HL-60/S4 (cell line): ENCODE data around the gene RIF1.
"Not testable (repeated sequence)": the region's sequence is repeated elsewhere in the genome, so short reads cannot be mapped to it uniquely, and the experiment has no call there.

Source experiments
- in situ Hi-C: fragments of 300-500 bp; cut with MboI; formaldehyde crosslinking; loops from 2 replicates; pipeline ENCODE4 v1.14.3; 2022; ENCODE audit warnings: low sequenced_read_pairs

RIF1 gene

DNA sequence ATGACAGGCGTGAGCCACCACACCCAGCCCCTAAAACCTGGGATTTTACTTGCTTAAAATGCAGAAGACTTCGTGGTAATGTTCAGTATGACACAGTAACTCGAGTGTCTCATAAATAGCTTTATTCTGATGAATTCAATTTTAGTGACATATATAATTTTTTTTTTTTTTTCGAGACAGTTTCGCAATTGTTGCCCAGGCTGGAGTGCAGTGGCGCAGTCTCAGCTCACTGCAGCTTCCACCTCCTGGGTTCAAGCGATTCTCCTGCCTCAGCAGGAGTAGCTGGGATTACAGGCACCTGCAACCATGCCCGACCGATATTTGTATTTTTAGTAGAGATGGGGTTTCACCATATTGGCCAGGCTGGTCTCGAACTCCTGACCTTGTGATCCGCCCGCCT lies 12.0 kb downstream of the RIF1 start:
- in situ Hi-C loops, result not testable (repeated sequence)

DNA sequence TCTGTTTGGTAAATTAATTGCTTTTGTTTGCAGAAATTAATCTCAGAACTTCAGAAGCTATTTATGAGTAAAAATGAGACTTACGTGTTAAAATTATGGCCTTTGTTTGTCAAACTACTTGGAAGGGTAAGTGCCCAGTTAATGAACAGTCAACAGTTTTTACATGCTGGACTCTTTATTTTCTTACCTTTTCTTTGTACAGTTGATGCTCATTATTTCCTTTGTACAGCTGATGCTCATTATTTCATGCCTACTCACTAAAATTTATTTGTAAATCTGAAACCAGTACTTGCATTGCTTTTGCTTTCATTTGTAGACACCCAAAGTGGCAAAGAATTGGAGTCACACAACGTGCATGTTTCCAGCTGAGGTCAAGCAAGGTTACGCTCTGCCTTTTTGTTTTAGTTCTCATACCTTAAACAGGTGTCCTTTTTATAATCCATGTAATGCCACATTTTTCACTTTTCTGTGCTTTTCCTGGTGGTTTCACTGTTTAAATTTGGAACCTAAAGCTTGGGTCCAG lies 13.3 kb downstream of the RIF1 start:
- in situ Hi-C loops, result no loop called here

DNA sequence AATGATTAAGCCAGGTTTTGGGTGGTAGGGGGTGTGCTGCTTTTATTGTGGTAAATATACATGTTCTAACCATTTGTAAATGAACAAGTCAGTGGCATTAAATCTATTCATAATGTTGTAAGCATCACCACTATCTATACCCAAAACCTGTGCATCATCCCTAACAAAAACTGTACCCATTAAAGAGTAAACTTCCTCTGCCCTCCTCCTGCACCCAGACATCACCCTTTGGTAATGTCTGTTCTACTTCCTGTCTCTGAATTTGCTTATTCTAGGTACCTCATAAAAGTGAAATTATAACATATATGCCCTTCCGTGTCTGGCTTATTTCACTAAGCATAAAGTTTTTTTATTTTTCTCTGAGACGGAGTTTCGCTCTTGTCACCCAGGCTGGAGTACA lies 14.1 kb downstream of the RIF1 start:
- in situ Hi-C loops, result no loop called here

DNA sequence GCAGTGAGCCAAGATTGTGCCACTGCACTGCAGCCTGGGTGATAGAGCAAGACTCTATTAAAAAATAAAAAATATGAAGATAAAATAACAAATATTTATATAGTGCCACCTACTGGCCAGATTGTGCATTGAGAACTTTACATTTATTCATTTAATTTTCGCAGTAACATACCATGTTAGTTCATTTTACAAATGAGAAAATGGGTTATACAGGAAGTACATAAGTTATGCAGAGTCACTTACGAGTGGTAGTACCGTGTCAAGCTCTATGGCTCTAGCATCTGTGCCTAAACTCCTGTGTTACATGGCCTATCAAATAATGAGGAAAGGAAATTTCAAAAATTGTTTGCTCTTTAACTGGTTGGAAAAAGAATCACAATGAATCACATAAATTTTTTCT lies 27.9 kb downstream of the RIF1 start:
- in situ Hi-C loops, result no loop called here

DNA sequence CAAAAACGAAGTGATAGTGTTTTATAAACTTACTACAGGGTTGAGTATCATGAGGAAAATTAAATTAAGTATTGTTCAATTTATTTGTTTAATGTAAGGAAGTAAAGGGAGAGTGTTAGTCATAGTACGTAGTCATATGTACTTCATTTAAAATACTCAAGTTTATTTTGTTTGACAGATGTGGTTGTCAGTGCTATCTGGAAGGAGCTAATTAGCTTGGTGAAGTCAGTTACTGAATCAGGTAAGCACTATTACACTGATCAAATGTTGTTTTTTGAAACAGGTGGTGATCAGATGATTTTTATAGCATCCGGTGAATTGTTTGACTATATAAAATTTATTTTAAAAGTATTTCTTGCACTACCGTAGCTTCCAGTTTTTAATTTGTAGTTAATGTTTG lies 28.8 kb downstream of the RIF1 start:
- in situ Hi-C loops, result no loop called here

DNA sequence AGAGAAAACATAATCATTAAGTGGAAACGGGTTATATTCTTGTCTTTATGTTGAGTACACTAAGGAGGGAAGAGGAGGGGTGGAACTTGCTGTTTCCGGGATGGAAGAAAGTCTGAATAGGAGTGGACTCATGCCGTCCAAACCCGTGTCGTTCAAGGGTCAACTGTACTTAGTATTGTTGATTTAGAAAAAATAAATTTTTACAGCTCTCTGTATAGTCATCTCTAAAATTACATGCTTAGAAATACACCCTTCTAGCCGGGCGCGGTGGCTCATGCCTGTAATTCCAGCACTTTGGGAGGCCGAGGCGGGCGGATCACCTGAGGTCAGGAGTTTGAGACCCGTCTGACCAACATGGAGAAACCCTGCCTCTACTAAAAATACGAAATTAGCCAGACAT lies 29.4 kb downstream of the RIF1 start:
- in situ Hi-C loops, result no loop called here

DNA sequence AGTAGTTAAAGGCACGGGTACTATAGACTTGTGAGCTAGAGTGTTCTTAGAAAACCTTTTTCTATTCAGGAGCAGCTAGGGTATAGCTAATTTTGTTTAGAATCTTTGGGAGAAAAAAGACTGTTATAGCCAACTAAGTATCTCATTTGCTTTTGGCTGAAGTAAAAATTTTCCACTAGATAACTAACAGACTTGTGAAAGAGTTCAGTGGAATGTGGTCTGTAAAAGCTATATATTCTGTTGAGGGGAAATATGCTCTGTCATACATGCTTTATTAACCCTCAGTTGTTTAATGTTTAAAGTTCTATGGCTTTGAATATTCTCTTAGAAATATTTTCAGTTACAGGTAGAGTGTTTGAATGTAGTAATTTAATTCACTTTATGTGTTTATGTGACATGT lies 49.7 kb downstream of the RIF1 start:
- in situ Hi-C loops, result no loop called here

DNA sequence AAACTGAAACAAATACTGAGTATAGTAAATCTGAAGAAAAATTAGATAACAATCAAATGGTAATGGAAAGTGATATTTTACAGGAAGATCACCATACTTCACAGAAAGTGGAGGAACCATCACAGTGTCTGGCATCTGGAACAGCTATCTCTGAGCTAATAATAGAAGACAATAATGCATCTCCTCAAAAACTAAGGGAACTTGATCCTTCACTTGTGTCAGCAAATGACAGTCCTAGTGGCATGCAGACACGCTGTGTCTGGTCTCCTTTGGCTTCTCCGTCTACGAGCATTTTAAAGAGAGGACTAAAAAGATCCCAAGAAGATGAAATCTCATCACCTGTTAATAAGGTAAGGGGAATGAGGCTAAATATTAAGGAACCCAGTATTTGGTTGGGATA lies 56.1 kb downstream of the RIF1 start:
- in situ Hi-C loops, result no loop called here

DNA sequence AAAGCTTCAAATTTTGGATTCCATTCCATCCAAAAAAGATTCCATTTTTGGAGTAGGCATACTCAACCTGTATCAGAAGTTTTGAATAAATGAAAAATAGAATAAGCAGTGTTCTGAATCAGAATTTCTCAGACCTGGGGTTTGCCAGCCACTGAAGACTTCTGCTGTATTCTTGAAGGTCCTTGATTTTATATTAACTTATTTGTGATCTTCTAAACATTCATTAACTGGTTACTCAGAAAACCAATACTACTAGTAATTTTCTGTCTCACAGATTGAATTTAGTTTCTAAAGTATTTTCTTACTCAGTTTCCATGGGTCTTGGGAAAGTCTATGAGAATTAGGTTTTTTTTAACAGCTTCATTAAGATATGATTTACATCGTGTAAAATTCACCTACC lies 60.9 kb downstream of the RIF1 start:
- in situ Hi-C loops, result no loop called here

DNA sequence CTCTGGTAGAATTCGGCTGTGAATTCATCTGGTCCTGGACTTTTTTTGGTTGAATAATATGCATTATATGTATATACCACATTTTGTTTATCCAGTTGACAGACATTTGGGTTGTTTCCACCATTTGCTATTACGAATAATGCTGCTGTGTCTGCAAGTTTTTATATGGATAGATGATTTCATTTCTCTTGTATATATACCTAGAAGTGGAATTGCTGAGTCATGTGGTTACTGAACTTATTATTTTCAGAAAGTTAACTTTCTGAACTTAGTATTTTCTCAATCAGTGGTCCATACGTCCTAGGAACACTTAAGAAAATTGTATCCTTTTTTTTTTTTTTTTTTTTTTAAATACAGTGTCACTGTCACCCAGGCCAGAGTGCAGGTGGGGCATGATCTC lies 63.3 kb downstream of the RIF1 start:
- in situ Hi-C loops, result no loop called here

DNA sequence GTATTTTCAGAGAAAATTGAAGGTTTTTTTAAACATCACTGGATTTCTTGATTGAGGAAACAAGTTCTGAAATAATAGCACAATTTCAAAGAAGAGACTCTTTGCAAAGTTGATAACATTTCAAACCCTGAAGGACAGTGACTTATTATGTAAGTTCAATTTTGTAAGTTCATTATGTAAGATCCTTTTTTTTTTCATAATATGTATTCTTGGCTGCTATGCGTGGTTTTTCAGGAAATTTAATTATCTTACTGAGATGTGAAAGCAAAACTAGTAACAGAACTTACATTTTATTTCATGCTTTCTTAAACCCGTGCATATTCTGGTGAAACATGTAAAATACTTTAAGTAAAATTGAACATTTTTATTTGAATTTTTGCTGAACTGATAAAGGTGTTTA lies 65.4 kb downstream of the RIF1 start:
- in situ Hi-C loops, result loop anchor here (25.0 kb wide), 1 partner anchor 537 kb away; no protein-coding TSS in a partner anchor

DNA sequence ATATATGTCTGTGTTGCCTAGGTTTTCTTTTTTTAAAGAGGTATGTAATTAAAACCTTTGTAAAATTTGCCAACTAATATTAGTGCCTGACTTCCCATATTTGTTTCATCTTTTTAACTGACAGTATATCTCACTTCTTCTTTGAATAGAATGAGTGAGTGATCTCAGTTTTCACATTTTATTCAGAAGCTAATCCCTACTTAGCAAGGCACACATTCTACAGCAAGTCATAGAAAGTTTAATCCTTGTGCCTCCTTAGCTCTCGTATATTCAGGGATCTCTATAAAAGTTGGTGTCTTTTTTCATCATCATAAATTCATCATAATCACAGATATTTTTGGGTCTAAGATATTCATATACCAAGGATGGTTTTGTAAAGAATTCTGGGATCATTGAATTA lies 66.6 kb downstream of the RIF1 start:
- in situ Hi-C loops, result loop anchor here (25.0 kb wide), 1 partner anchor 536 kb away; no protein-coding TSS in a partner anchor

DNA sequence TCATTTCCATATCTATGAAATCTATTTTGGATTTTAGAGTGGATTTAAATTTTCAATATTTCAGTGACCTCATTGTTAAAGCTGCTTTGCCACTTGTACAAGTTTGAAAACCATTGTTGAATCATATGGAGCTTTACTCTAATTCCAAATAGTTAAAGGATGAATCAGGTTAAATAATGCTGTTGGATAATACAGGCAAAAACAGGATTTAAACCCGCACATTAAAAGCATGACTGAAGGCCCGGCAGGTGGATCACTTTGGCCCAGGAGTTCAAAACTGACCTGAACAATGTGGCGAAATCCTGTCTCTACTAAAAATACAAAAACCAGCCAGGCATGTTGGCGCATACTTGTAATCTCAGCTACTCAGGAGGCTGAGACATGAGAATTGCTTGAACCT lies 68.3 kb downstream of the RIF1 start:
- in situ Hi-C loops, result loop anchor here (25.0 kb wide), 1 partner anchor 534 kb away; no protein-coding TSS in a partner anchor

DNA sequence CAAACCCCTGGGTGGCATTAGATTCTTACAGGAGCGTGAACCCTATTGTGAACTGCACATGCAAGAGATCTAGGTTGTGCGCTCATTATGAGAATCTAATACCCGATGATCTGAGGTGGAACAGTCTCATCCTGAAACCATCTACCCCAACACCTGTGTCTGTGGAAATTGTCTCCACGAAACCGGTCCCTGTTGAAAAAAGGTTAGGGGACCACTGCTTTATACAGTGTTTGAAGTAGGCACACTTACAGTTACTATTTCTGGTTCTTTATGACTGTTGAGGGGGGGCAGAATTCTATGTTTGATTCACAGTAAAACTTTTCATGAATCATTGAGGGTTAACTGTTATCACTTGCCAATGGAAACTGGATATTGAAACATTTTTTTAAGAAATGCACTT lies 72.0 kb downstream of the RIF1 start:
- in situ Hi-C loops, result loop anchor here (25.0 kb wide), 1 partner anchor 531 kb away; no protein-coding TSS in a partner anchor

DNA sequence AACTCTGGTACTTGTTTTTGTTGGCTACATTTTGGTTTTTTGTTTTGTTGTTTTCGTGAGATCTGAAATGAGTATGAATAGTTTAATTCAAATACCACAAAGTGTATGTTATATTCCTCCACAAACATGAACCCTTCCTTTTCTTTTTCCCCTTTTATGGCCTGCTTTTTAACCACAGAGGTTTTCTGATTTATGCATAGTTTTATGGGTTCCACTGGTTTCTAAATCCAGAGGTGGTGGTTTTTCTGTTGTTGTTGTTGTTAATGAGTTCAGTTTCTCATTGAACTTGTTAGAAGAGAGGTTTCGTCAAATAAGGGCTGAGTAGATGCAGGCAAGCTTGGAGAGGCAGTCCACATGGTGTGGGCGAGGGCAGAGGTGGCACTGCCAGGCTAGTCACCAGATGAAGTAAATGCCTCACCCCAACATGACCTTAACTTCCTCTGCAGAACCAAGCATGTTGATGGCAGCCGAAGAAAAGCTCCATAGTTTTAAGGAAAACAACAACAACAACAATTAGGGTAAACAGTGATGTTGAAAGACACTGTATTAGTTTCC lies 72.5 kb downstream of the RIF1 start:
- in situ Hi-C loops, result loop anchor here (25.0 kb wide), 1 partner anchor 530 kb away; no protein-coding TSS in a partner anchor

DNA sequence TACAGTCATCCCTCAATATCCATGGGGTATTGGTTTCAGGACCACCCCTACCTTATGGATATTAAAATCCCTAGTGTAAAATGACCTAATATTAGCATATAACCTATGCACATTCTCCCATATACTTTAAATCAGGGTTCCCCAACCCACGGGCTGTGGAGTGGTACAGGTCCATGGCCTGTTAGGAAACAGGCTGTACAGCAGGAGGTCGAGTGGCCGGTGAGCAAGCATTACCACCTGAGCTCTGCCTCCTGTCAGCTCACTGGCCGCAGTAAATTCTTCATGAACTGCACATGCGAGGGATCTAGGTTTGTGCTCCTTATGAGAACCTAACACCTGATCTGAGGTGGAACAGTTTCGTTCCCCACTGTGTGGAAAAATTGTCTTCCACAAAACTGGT lies 73.8 kb downstream of the RIF1 start:
- in situ Hi-C loops, result loop anchor here (25.0 kb wide), 1 partner anchor 529 kb away; no protein-coding TSS in a partner anchor

DNA sequence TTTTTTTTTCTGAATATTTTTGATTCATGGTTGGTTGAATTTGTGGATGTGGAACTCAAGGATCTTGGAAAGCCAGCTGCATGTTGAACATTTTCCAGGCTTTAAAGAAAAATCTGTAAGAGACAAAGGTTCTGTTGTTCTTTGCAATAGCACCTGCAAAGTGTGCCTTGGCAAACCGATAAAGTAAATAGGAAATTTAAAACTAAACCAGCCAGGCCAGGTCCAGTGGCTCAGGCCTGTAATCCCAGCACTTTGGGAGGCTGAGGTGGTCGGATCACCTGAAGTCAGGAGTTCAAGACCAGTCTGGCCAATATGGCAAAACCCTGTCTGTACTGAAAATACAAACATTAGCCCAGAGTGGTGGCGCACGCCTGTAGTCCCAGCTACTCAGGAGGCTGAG lies 74.4 kb downstream of the RIF1 start:
- in situ Hi-C loops, result loop anchor here (25.0 kb wide), 1 partner anchor 528 kb away; no protein-coding TSS in a partner anchor

DNA sequence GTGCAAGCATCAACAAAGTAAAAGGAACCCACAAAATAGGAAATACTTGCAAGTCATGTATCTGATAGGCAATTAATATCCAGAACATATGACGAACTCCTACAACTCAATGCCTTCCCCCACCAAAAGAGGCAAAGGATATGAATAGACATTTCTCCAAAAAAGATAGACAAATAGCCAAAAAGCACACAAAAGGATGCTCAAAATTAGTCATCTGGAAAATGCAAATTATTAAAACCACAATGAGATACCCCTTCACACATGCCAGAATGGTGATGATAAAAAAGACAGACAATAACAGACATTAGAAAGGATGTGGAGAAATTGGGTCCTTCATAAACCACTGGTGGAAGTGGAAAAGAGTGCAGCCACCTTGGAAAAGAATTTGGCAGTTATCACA lies 76.4 kb downstream of the RIF1 start:
- in situ Hi-C loops, result loop anchor here (25.0 kb wide), 1 partner anchor 526 kb away; no protein-coding TSS in a partner anchor

DNA sequence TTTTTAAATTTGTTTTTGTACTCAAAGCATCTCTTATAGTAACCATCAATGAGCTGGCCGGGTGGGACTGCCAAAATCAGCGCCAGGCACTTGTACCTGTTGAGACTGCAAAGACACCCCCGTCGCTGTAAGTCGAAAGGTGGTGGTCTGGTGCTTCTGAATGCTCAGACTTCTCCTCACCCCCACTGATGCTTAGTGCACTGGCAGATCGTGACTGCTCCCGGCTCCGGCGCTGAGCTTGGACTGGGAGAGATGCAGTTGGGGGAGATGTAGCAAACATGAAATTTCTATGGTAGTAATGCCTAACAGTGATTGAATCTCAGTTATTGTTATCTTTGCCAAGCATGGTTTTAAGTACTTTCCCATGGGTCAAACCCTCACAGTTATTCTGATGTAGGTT lies 80.6 kb downstream of the RIF1 start:
- in situ Hi-C loops, result loop anchor here (25.0 kb wide), 1 partner anchor 522 kb away; no protein-coding TSS in a partner anchor

DNA sequence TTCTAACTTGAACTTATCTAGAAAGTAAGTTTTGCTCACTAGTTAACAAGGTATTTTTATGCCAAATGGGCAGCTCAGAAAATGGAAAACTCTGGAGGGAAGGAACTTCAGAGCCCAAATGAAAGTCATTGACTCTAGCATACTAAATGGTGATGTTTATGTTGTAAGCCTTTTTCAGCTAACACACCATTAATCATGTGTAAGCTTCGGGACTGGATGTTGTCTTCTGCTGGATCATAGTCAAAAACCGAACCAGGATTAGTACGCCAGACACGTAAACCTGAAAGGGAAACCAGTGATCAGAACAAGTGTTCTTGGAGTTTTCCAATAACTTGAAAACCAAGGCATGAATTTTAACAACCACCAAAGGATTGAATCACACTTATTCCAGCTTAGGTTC lies 81.8 kb downstream of the RIF1 start:
- in situ Hi-C loops, result loop anchor here (25.0 kb wide), 1 partner anchor 521 kb away; no protein-coding TSS in a partner anchor

DNA sequence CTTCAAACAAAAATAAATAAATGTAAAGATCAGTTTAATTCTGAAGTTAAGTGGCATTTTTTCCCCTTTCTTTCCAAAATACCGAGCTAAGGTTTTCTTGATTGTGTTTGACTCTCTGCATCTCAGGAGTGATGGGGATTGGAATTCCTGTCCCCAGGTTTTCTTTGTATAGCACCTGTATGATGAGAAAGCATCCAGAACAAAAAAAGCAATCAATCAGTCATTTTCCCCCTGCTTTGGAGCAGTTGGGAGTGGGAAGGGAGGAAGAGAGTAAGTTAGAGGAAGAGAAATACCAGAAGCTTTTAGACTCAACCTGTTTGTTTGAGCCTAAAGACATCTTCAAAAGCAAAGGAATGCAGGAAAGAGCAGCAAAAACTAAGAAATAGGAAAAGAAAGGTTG lies 88.5 kb downstream of the RIF1 start:
- in situ Hi-C loops, result loop anchor here (25.0 kb wide), 1 partner anchor 514 kb away; no protein-coding TSS in a partner anchor

DNA sequence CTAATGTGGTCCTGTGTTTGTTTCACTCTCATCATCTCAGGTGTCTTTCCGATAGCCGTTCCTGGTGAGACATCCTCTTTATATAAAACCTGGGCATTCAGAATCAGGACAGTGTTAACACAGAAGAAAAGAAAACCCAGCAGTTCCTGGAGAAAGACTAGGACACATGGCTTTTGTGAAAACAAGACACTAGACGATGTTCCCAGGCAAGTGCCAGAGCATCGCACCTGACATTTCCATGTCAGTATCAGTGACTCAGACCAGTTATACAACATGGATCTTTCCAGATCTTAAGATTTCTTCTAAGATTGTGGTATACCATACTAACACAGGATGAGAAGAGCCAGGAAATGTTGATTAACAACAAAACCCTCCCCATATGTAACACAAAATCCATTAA lies 96.5 kb downstream of the RIF1 start:
- in situ Hi-C loops, result no loop called here

DNA sequence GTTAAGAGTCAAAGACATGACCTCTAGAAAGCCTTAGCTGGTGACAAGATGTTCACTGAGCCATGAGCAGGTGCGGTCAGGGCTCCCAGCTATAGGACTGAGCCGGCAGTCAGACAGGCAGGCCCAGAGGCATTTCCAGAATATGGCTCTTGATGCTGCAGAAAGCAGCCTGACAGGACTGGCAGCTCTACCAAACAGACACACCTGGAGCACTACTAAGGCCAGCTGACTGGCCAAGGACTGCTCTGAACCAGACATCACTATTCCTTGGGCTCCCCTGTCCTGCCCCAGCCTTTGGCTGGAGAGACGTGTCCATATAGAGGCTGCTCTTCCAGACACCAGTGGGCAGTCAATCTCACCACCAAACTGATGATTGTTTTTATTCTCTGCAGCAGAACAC lies 98.8 kb downstream of the RIF1 start:
- in situ Hi-C loops, result no loop called here
